C4-2B (cell line): ENCODE measurements around the gene PPP2R2B.

Source experiments
- CTCF ChIP-seq: fragments of 450-650 bp; conservative IDR thresholded peaks from 2 replicates; pipeline ENCODE4 v1.5.1; 2017; ENCODE audit warnings: mild to moderate bottlenecking
- ZFX ChIP-seq: fragments of 450-650 bp; IDR thresholded peaks from 2 replicates; pipeline ENCODE4 v1.6.1; 2017

DNA sequence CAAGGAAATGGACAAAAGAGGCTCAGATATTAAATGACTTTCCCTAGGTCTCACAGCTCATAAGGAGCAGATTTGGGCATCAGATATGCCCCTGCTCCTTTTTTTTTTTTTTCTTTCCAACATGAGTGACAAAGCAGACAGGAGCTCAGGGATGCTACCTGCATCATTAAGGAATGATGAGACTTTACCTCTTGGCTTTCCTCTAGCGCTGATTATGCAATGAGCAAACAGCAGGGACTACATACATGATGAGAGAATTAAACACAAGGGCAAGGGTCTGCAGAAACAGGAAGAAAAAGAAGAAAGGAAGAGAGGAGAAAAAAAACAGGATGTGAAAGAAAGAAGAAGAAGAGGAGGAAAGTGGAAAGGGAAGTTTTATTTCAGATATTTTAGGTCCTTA, 179.9 kb downstream of the PPP2R2B start:
- TF ChIP-seq CTCF (no peak), ZFX (no peak)
